ENCODE measurements around the gene SLC16A12. TPM values are rescaled to one million over a fixed set of nuclear protein-coding genes. Genes with fewer than 3 reads are reported as not detected.
"Not testable (repeated sequence)": the region's sequence is repeated elsewhere in the genome, so short reads cannot be mapped to it uniquely, and the experiment has no call there.

The SLC16A12 gene
- total and polyA plus RNA-seq, 2 experiments from 2014 or later: 5.7 to 5.9 TPM

- Histone ChIP-seq H3K9me3 (ENCODE audit: low read depth) (no peaks in the 10 kb centered on the region), H4K20me1 (ENCODE audit: insufficient read depth, poor library complexity, severe bottlenecking) (no peaks in the 10 kb centered on the region), H3K9me2 (replicated peaks; ENCODE audit: insufficient read depth) (no peaks in the 10 kb centered on the region), H3K4me3 (no peak overlapping the region), H3K4me1 (ENCODE audit: insufficient read depth) (peaks cover 13% of the 10 kb centered on the region), H3K79me2 (no peaks in the 10 kb centered on the region), H2AFZ (no peak overlapping the region), H3K27me3 (peaks cover 53% of the 10 kb centered on the region), H3K36me3 (replicated peaks; ENCODE audit: insufficient read depth, low read depth) (no peaks in the 10 kb centered on the region), H3K27ac (no peak overlapping the region), H3K4me2 (no peak overlapping the region)
- TF ChIP-seq EZH2phosphoT487 (IDR thresholded peaks at IDR 0.05; ENCODE audit: low read depth, severe bottlenecking, unreplicated experiment): no peak
- no peak for TF ChIP-seq CTCF (IDR thresholded peaks at IDR 0.05; ENCODE audit: poor library complexity)
- no peak for TF ChIP-seq EZH2 (IDR thresholded peaks at IDR 0.05; ENCODE audit: borderline replicate concordance)
- WGBS (ENCODE audit: low lambda C conversion rate, missing lambda C conversion rate): 73% methylated on average over 3 of the region's 3 CpGs
- DNase-seq (ENCODE audit: low spot score): no peak
Observed at GRCh38 chr10:89532476-89532875, 2.9 kb downstream of the SLC16A12 start.

GRCh38 chr10:89531359-89531758, 4.0 kb downstream of the SLC16A12 start:
- no peaks in the 10 kb centered on the region for H3K9me2 ChIP-seq (replicated peaks; ENCODE audit: insufficient read depth)
- no peaks in the 10 kb centered on the region for H4K20me1 ChIP-seq (ENCODE audit: insufficient read depth, poor library complexity, severe bottlenecking)
- no peak for TF ChIP-seq EZH2 (IDR thresholded peaks at IDR 0.05; ENCODE audit: borderline replicate concordance)
- no peak for TF ChIP-seq EZH2phosphoT487 (IDR thresholded peaks at IDR 0.05; ENCODE audit: low read depth, severe bottlenecking, unreplicated experiment)
- no peak for TF ChIP-seq CTCF (IDR thresholded peaks at IDR 0.05; ENCODE audit: poor library complexity)
- H3K9me3 ChIP-seq (ENCODE audit: low read depth): no peaks in the 10 kb centered on the region
- no peaks in the 10 kb centered on the region for H3K36me3 ChIP-seq (replicated peaks; ENCODE audit: insufficient read depth, low read depth)
- WGBS (ENCODE audit: low lambda C conversion rate, missing lambda C conversion rate): 79% methylated on average over 3 of the region's 3 CpGs
- DNase-seq (ENCODE audit: low spot score): no peak
- no peaks in the 10 kb centered on the region for H3K79me2 ChIP-seq
- no peak overlapping the region for H2AFZ ChIP-seq
- no peak overlapping the region for H3K4me3 ChIP-seq
- no peak overlapping the region for H3K27ac ChIP-seq
- H3K27me3 ChIP-seq: peaks cover 48% of the 10 kb centered on the region
- no peak overlapping the region for H3K4me2 ChIP-seq
- peaks cover 13% of the 10 kb centered on the region for H3K4me1 ChIP-seq (ENCODE audit: insufficient read depth)

- not testable (repeated sequence) for H2AFZ ChIP-seq; H3K4me1 ChIP-seq (ENCODE audit: insufficient read depth); H3K36me3 ChIP-seq (replicated peaks; ENCODE audit: insufficient read depth, low read depth); DNase-seq (ENCODE audit: low spot score); H3K4me2 ChIP-seq; H3K9me2 ChIP-seq (replicated peaks; ENCODE audit: insufficient read depth); H3K9me3 ChIP-seq (ENCODE audit: low read depth); H3K27ac ChIP-seq; H3K79me2 ChIP-seq; H4K20me1 ChIP-seq (ENCODE audit: insufficient read depth, poor library complexity, severe bottlenecking); H3K4me3 ChIP-seq
- H3K27me3 ChIP-seq: peaks cover 34% of the 10 kb centered on the region
- 86% methylated on average over 6 of the region's 6 CpGs for WGBS (ENCODE audit: low lambda C conversion rate, missing lambda C conversion rate)
Observed at GRCh38 chr10:89529711-89530110, 5.7 kb downstream of the SLC16A12 start.

- Histone ChIP-seq H3K36me3 (replicated peaks; ENCODE audit: insufficient read depth, low read depth) (no peaks in the 10 kb centered on the region), H3K9me3 (ENCODE audit: low read depth) (no peaks in the 10 kb centered on the region), H3K27me3 (peaks cover under 1% of the 10 kb centered on the region), H3K9me2 (replicated peaks; ENCODE audit: insufficient read depth) (no peaks in the 10 kb centered on the region), H3K27ac (no peak overlapping the region), H3K4me2 (no peak overlapping the region), H4K20me1 (ENCODE audit: insufficient read depth, poor library complexity, severe bottlenecking) (no peaks in the 10 kb centered on the region), H3K79me2 (no peaks in the 10 kb centered on the region), H3K4me3 (no peak overlapping the region), H2AFZ (no peak overlapping the region), H3K4me1 (ENCODE audit: insufficient read depth) (no peaks in the 10 kb centered on the region)
- TF ChIP-seq EZH2phosphoT487 (IDR thresholded peaks at IDR 0.05; ENCODE audit: low read depth, severe bottlenecking, unreplicated experiment) (no peak), CTCF (IDR thresholded peaks at IDR 0.05; ENCODE audit: poor library complexity) (no peak), EZH2 (IDR thresholded peaks at IDR 0.05; ENCODE audit: borderline replicate concordance) (no peak)
- 52% methylated on average over 4 of the region's 4 CpGs for WGBS (ENCODE audit: low lambda C conversion rate, missing lambda C conversion rate)
- no peak for DNase-seq (ENCODE audit: low spot score)
Observed at GRCh38 chr10:89526358-89526757, 9.0 kb downstream of the SLC16A12 start.

All from hepatocyte (in vitro differentiated cells).